GM18873 (cell line): ENCODE results near the gene IFI44L.

ENCODE experiments used
- ATAC-seq: cut with Tn5 transposase; IDR thresholded peaks from one replicate; pipeline ENCODE4 v1.9.1; 2021; ENCODE audit warnings: mild to moderate bottlenecking, moderate library complexity, moderate number of reproducible peaks; ENCODE audit not compliant: unreplicated experiment, low FRiP score

Gene IFI44L

DNA sequence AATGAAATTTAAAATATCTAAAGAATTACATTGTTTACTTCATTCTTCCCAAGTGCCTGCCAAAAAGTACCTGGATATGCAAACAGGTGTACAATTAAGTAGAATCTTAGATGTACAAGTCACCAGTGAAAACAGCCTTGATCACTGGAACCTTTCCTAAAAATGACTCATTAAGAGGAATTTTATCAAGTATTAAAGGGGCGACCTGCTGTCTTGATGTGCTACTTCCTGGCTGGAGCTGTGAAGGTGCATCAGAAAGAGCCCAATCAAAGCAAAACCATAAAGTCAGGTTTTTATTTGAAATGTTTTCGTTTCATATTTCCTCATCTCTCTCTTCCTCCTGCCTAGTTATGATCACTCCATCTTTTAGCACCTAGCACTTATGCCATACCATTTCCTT lies 62.8 kb downstream of the IFI44L start:
- ATAC-seq, result no peak

DNA sequence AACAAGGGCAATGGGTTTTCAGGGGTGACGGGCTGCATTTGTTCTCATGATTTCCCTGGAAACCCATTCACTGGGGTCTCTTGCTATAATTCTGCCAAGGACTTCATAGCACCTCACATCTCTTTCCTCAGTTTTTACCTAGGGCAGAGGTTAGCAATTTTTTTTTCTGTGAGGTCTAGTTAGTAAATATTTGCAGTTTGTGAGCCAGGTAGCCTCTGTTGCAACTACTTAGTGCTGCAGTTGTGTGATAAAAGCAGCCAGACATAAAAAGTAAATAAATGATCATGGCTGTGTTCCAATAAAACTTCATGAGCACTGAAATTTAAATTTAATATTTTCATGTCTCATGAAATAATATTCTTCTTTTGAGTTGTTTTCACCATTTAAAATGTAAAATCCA lies 67.1 kb downstream of the IFI44L start:
- no peak for ATAC-seq

DNA sequence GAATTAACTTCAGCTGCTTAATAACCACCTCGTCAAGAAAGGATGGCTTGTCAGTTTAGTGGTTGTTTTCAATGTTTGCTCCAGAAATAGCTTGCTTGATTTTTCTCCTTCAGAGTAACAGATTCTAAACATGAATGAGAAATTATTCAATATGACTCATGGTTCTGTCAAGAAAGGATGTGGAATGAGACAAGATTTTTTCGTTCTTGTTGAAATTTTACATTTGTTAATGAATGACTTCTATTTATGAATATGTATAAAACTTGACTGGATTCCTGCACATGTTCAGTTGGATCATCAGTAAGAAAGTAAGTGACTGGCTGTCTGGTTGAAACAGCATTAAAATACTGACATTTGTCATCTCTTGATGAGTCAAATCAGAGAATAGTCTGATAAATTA lies 67.7 kb downstream of the IFI44L start:
- ATAC-seq, result no peak

DNA sequence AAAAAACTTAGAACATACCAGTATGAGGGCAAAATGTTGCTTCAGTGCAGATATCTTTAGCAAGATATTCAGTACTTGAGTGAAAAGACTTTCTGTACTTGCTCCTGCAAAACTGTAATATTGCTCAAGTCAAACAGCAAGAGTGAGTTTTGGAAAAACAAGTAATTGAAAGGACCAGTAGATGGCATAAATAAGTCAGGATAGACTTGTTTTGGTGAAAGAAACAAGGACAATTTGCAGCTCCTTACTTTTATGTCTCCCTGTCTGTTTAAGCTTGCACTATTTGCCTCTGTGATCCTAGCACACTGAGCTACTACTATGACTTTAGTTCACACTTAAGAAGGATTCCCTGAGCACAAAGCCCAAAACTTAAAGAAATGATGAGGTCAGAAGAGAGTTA lies 68.4 kb downstream of the IFI44L start:
- ATAC-seq, result no peak

DNA sequence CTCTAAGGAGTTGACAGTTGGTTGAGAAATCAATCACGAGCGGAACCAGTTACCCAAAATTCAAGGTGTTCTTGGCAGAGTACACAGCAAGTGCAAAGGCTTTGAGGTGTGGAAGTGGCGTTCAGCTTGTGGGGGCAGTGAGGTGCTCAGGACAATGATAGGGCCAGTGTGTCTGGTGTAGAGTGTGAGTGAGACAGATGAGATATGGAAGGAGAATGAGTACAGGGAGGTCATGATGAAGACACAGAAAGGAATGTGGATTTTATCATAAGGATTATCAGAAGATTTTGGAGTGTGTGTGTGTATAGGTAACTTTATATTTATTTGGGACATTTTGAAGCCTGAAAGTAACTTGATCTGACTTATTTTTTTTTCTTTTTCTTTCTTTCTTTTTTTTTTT lies 70.3 kb downstream of the IFI44L start:
- no peak for ATAC-seq

DNA sequence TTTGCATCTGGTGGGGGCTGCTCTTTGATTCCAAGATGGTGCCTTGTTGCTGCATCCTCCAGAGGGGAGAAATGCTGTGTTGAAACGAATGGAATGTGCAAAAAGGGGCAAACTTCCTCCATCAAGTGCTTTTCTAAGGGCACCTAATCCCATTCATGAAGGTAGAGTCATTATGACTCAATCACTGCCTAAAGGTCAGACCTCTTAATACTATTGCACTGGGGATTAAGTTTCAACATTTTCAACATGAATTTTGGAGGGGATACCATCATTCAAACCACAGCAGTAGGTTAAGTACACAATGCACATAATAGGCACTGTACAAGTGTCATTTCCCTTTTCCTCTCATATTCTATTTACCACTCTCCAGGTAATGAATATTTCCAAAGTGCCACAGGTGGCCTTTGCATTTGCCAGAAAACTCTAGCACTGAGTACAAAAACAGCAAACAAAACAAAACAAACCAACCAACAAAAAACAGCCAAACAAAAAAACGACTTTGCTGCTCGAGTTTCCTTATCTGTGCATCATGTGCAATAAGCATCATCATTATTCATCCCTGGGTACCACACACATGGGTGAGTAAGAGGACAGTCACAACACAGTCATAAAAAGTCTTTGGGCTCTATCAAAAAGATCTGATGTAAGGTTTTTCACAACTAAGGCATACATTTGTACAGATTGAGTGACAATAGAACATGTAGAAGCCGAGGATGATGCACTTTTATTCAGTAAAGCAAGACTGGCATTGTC lies 71.9 kb downstream of the IFI44L start:
- ATAC-seq, result no peak
